A549 (cell line): Measurements from ENCODE around the gene OSBPL2.

ENCODE experiments used
- CHD4 ChIP-seq: fragments of 200-600 bp; sonication (generic); IDR thresholded peaks from 2 replicates; pipeline ENCODE4 v1.6.1; 2016; ENCODE audit warnings: antibody characterized with exemption, mild to moderate bottlenecking, borderline replicate concordance
- EP300 ChIP-seq, 2 experiments: fragments of >200 bp; sonication (Bioruptor Twin); formaldehyde crosslinking; IDR thresholded peaks; 2 replicates in 1 of 2; 3 replicates in 1 of 2; pipeline ENCODE4 v1.6.1; 2016 to 2017
- JUN ChIP-seq, 2 experiments: fragments of >200 bp; sonication (Bioruptor Twin); formaldehyde crosslinking; IDR thresholded peaks; 2 replicates in 1 of 2; 3 replicates in 1 of 2; pipeline ENCODE4 v1.6.1; 2016 to 2017
- MYC ChIP-seq: IDR thresholded peaks from 2 replicates; pipeline ENCODE4 v1.6.1; 2012; ENCODE audit warnings: mild to moderate bottlenecking, inconsistent platforms, low read length, improper control_type of control experiment, borderline replicate concordance
- POLR2A ChIP-seq: IDR thresholded peaks from 2 replicates; pipeline ENCODE4 v1.6.1; 2012; ENCODE audit warnings: mild to moderate bottlenecking, low read length
- RFX5 ChIP-seq: fragments of 450-650 bp; IDR thresholded peaks from 2 replicates; pipeline ENCODE4 v1.7.1; 2014; ENCODE audit warnings: antibody characterized with exemption, mild to moderate bottlenecking, moderate library complexity
- RNF2 ChIP-seq: fragments of 200-600 bp; sonication (generic); IDR thresholded peaks from 2 replicates; pipeline ENCODE4 v1.6.1; 2016; ENCODE audit warnings: low read depth, mild to moderate bottlenecking, antibody characterized with exemption, moderate library complexity, borderline replicate concordance
- ZNF302 ChIP-seq: fragments of 250-450 bp; sonication (Bioruptor Pico); IDR thresholded peaks from 2 replicates; pipeline ENCODE4 v1.9.0; 2021; ENCODE audit warnings: inconsistent platforms, mild to moderate bottlenecking, moderate library complexity
- TF ChIP-seq, protein P1 (sequence below): fragments of >200 bp; sonication (Bioruptor Twin); formaldehyde crosslinking; IDR thresholded peaks from 3 replicates; pipeline ENCODE4 v1.5.1; 2016
- TF ChIP-seq, protein P2 (sequence below): fragments of 150-350 bp; IDR thresholded peaks from 2 replicates; pipeline ENCODE4 v1.6.1; 2014; ENCODE audit warnings: low read depth, mild to moderate bottlenecking, low read length
- TF ChIP-seq, protein P3 (sequence below): fragments of 200-600 bp; sonication (generic); IDR thresholded peaks from 2 replicates; pipeline ENCODE4 v1.6.1; 2016; ENCODE audit warnings: antibody characterized with exemption, mild to moderate bottlenecking, moderate library complexity
- TF ChIP-seq, protein P4 (sequence below): fragments of 450-650 bp; IDR thresholded peaks from 2 replicates; pipeline ENCODE4 v1.6.1; 2014; ENCODE audit warnings: antibody characterized with exemption

DNA sequence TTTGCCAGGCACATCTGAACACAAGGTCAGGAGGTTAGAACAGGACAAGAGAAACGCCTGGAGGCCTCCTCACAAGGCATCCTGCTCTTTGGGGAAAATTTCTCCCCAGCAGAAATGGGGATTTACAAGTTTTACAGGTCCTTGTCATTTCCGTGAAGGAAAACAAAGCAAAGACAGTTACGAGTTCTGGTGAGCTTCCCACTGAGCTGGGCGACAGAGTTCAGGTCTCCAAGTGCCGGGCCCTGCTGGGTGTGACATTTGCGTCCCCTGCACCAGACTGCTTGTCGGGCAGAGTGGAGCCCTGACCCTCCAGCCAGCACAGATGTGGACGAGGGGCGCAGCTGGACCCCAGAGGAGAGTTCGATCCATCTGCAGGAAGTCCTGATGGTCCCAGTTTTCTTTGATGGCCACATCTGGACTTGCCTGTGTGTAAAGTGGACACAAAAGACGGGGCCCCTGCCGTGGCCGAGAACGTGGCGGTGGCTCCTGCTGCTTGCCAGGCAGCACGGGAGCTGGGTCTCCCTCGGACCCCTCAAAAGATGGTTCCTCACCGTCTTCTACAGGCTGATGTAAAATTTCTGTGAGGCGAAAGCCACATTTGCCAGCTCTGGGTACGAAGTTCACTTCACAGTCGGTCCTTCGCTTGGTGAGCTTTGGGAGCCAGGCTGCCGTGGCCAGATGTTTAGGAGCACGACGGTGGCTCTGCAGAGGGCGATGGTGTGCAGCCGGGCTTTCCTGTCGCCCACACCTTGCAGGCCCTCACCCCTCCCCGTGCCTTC is 59.3 kb downstream of the OSBPL2 start:
- TF ChIP-seq, protein P1, sequence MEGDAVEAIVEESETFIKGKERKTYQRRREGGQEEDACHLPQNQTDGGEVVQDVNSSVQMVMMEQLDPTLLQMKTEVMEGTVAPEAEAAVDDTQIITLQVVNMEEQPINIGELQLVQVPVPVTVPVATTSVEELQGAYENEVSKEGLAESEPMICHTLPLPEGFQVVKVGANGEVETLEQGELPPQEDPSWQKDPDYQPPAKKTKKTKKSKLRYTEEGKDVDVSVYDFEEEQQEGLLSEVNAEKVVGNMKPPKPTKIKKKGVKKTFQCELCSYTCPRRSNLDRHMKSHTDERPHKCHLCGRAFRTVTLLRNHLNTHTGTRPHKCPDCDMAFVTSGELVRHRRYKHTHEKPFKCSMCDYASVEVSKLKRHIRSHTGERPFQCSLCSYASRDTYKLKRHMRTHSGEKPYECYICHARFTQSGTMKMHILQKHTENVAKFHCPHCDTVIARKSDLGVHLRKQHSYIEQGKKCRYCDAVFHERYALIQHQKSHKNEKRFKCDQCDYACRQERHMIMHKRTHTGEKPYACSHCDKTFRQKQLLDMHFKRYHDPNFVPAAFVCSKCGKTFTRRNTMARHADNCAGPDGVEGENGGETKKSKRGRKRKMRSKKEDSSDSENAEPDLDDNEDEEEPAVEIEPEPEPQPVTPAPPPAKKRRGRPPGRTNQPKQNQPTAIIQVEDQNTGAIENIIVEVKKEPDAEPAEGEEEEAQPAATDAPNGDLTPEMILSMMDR: no peak
- TF ChIP-seq, protein P2, sequence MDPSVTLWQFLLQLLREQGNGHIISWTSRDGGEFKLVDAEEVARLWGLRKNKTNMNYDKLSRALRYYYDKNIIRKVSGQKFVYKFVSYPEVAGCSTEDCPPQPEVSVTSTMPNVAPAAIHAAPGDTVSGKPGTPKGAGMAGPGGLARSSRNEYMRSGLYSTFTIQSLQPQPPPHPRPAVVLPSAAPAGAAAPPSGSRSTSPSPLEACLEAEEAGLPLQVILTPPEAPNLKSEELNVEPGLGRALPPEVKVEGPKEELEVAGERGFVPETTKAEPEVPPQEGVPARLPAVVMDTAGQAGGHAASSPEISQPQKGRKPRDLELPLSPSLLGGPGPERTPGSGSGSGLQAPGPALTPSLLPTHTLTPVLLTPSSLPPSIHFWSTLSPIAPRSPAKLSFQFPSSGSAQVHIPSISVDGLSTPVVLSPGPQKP: no peak
- TF ChIP-seq, protein P3, sequence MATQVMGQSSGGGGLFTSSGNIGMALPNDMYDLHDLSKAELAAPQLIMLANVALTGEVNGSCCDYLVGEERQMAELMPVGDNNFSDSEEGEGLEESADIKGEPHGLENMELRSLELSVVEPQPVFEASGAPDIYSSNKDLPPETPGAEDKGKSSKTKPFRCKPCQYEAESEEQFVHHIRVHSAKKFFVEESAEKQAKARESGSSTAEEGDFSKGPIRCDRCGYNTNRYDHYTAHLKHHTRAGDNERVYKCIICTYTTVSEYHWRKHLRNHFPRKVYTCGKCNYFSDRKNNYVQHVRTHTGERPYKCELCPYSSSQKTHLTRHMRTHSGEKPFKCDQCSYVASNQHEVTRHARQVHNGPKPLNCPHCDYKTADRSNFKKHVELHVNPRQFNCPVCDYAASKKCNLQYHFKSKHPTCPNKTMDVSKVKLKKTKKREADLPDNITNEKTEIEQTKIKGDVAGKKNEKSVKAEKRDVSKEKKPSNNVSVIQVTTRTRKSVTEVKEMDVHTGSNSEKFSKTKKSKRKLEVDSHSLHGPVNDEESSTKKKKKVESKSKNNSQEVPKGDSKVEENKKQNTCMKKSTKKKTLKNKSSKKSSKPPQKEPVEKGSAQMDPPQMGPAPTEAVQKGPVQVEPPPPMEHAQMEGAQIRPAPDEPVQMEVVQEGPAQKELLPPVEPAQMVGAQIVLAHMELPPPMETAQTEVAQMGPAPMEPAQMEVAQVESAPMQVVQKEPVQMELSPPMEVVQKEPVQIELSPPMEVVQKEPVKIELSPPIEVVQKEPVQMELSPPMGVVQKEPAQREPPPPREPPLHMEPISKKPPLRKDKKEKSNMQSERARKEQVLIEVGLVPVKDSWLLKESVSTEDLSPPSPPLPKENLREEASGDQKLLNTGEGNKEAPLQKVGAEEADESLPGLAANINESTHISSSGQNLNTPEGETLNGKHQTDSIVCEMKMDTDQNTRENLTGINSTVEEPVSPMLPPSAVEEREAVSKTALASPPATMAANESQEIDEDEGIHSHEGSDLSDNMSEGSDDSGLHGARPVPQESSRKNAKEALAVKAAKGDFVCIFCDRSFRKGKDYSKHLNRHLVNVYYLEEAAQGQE: no peak
- TF ChIP-seq RNF2: no peak
- no peak for TF ChIP-seq ZNF302 (CRISPR knock-in tag)
- no peak for TF ChIP-seq CHD4
- no peak for TF ChIP-seq JUN (IDR thresholded peaks at IDR 0.05)
- no peak for TF ChIP-seq EP300 (IDR thresholded peaks at IDR 0.05)
- TF ChIP-seq POLR2A: no peak
- no peak for TF ChIP-seq MYC
- TF ChIP-seq RFX5: no peak
- TF ChIP-seq, protein P4, sequence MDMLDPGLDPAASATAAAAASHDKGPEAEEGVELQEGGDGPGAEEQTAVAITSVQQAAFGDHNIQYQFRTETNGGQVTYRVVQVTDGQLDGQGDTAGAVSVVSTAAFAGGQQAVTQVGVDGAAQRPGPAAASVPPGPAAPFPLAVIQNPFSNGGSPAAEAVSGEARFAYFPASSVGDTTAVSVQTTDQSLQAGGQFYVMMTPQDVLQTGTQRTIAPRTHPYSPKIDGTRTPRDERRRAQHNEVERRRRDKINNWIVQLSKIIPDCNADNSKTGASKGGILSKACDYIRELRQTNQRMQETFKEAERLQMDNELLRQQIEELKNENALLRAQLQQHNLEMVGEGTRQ: no peak
